Esophagus squamous epithelium (tissue), 5 donors: Measurements from ENCODE around the gene TMEM132D. TPM values are rescaled to one million over a fixed set of nuclear protein-coding genes. Genes with fewer than 3 reads are reported as not detected.

Experiments
- DNase-seq: peaks from one replicate; lab custom pipeline; 2025; lab: John Stamatoyannopoulos, UW
- H3K27ac ChIP-seq, 4 donors: fragments of 200-600 bp; sonication (generic); one replicate each; pipeline ENCODE4 v1.5.1; 2016 to 2019; ENCODE audit warnings: mild to moderate bottlenecking in 1 of 4
- H3K27me3 ChIP-seq, 4 donors: fragments of 200-600 bp; sonication (generic); 1 replicate in 3 of 4; 2 replicates in 1 of 4; pipeline versions ENCODE4 v1.5.1 to v1.6.0; 2017 to 2021; ENCODE audit warnings: antibody characterized with exemption in 1 of 4
- H3K36me3 ChIP-seq, 3 donors: fragments of 200-600 bp; sonication (generic); one replicate each; pipeline ENCODE4 v1.5.1; 2016 to 2019
- H3K4me1 ChIP-seq, 3 donors: fragments of 200-600 bp; sonication (generic); one replicate each; pipeline ENCODE4 v1.5.1; 2017 to 2019
- H3K4me3 ChIP-seq, 4 donors: fragments of 200-600 bp; sonication (generic); 1 replicate in 3 of 4; 2 replicates in 1 of 4; pipeline ENCODE4 v1.5.1; 2016 to 2019; ENCODE audit warnings: mild to moderate bottlenecking in 2 of 4, moderate library complexity in 1 of 4
- H3K9me3 ChIP-seq, 3 donors: fragments of 200-600 bp; sonication (generic); one replicate each; pipeline ENCODE4 v1.5.1; 2016 to 2019
- POLR2A ChIP-seq, 4 donors: fragments of 450-650 bp; IDR thresholded peaks; one replicate each; pipeline ENCODE4 v1.6.1; 2017; ENCODE audit warnings: antibody characterized with exemption in 4 of 4, mild to moderate bottlenecking in 4 of 4, moderate library complexity in 3 of 4
- WGBS, 2 donors: methylation state at CpG; one replicate each; pipeline ENCODE4 v1.1.5; 2018; 5-methylcytosine and 5-hydroxymethylcytosine counted together
- intact Hi-C: fragments of 100-400 bp; cut with DNase I; formaldehyde crosslinking; loops from one replicate; pipeline ENCODE4 v1.15.0; 2022
- total RNA-seq, 4 donors: library from RNA; depleted of rRNA; stranded (reverse); fragments of >200 nt; gene quantifications; one replicate each; pipeline ENCODE4 v1.1.0, GENCODE V29; 2016
- TF ChIP-seq, protein P1 (sequence below), 6 experiments: fragments of 450-650 bp in 4 of 6; fragments of 200-600 bp in 2 of 6; sonication (generic) in 2 of 6; IDR thresholded peaks; one replicate each; pipeline ENCODE4 v1.5.1; 2016 to 2019; ENCODE audit warnings: antibody characterized with exemption in 6 of 6, mild to moderate bottlenecking in 4 of 6, moderate library complexity in 4 of 6
- donor health status: DM: yes; HTN: yes; CAD: no.

Gene TMEM132D
- total RNA-seq, 4 donors from 2014 or later = not detected

DNA sequence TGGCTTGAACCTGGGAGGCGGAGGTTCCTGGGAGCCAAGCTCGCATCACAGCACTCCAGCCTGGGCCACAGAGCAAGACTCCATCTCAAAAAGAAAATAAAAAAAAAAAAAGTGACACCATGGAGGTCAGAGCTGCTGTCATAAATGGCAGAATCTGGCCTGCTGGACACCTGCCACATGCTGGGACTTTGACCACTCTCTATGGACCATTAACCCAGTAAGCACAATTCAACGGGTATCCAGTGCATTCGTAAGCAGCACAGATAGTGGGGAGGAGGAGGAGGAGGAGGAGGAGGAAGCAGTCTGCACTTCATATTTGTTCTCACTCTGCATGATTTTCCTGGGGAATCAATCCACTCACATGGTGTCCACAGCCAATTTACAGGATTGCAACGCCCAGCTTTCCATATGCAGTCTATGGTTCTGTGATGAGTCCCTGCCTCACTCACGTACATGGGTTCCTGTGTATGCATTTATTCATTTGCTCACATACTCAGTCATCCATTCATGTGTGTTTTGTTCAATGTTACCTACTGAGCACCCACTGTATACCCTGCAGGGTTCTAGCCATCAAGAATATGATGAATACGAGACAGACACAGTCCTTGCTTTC lies 723.8 kb downstream of the TMEM132D start:
- intact Hi-C loops = no loop called here
- 65 to 77% methylated on average over 6 to 7 of the region's 7 CpGs for WGBS, 2 donors
- H3K4me3 ChIP-seq = no peak overlapping the region
- H3K36me3 ChIP-seq = no peaks in the 10 kb centered on the region
- peaks cover 0 to 12% (median 0%) of the 10 kb centered on the region in 3 donors for H3K9me3 ChIP-seq
- no peak for DNase-seq
- no peaks in the 10 kb centered on the region for H3K4me1 ChIP-seq
- no peaks in the 10 kb centered on the region for H3K27me3 ChIP-seq
- TF ChIP-seq, protein P1, sequence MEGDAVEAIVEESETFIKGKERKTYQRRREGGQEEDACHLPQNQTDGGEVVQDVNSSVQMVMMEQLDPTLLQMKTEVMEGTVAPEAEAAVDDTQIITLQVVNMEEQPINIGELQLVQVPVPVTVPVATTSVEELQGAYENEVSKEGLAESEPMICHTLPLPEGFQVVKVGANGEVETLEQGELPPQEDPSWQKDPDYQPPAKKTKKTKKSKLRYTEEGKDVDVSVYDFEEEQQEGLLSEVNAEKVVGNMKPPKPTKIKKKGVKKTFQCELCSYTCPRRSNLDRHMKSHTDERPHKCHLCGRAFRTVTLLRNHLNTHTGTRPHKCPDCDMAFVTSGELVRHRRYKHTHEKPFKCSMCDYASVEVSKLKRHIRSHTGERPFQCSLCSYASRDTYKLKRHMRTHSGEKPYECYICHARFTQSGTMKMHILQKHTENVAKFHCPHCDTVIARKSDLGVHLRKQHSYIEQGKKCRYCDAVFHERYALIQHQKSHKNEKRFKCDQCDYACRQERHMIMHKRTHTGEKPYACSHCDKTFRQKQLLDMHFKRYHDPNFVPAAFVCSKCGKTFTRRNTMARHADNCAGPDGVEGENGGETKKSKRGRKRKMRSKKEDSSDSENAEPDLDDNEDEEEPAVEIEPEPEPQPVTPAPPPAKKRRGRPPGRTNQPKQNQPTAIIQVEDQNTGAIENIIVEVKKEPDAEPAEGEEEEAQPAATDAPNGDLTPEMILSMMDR (IDR thresholded peaks at IDR 0.05) = no peak
- no peak for TF ChIP-seq POLR2A (IDR thresholded peaks at IDR 0.05)
- no peak overlapping the region for H3K27ac ChIP-seq

DNA sequence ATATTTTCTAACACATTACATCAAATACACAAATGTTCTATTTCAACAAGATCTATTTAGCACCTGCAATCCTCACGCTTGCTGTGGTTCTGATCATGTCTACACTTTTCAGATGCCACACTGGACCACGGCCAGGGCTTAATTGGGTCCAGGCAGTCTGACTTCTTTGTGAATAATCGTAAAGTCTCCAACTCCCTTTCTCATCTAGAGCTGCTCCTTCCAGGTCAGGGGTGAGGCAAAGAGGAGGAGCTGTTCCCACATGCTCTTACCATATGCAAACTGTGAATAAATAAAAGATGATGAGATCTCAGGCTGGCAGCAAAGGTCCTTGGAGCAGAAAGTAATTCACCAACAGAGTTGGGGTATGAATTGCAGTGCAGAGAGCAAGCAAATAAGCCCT lies 733.9 kb downstream of the TMEM132D start:
- no peak for TF ChIP-seq POLR2A (IDR thresholded peaks at IDR 0.05)
- TF ChIP-seq, protein P1 (IDR thresholded peaks at IDR 0.05) = no peak
- no peak overlapping the region for H3K4me3 ChIP-seq
- DNase-seq = no peak
- no peak overlapping the region for H3K27ac ChIP-seq
- H3K4me1 ChIP-seq = no peaks in the 10 kb centered on the region
- H3K36me3 ChIP-seq = no peaks in the 10 kb centered on the region
- H3K9me3 ChIP-seq = peaks cover 0 to 6% (median 0%) of the 10 kb centered on the region in 3 donors
- no peaks in the 10 kb centered on the region for H3K27me3 ChIP-seq
- intact Hi-C loops = no loop called here
- 47 to 48% methylated on average over 3 of the region's 3 CpGs for WGBS, 2 donors

DNA sequence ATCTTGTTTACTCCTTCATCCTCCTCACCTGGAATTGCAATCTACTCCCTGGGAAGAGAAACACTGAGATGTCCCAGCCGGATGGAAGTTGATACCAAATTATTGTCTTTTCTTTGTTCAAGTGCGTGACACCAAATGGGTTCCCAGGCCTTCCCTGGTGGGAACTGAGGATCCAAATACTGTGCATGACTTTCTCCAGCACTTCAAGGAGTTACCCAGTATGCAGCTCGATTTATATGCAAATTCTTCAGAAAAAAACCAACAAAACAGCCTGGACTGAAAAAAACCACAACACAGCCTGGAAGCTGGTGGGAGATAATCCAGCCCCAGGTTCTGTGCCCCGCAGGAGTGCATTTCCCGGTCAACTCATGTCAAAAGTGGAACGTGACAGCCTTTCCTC lies 740.0 kb downstream of the TMEM132D start:
- Histone ChIP-seq H3K9me3 (no peaks in the 10 kb centered on the region), H3K4me3 (no peak overlapping the region), H3K4me1 (no peaks in the 10 kb centered on the region), H3K27me3 (no peaks in the 10 kb centered on the region), H3K36me3 (no peaks in the 10 kb centered on the region), H3K27ac (no peak overlapping the region)
- intact Hi-C loops = no loop called here
- no peak for DNase-seq
- WGBS, 2 donors = 48 to 49% methylated on average over 6 of the region's 6 CpGs
- no peak for TF ChIP-seq POLR2A (IDR thresholded peaks at IDR 0.05)
- TF ChIP-seq, protein P1 (IDR thresholded peaks at IDR 0.05) = no peak

DNA sequence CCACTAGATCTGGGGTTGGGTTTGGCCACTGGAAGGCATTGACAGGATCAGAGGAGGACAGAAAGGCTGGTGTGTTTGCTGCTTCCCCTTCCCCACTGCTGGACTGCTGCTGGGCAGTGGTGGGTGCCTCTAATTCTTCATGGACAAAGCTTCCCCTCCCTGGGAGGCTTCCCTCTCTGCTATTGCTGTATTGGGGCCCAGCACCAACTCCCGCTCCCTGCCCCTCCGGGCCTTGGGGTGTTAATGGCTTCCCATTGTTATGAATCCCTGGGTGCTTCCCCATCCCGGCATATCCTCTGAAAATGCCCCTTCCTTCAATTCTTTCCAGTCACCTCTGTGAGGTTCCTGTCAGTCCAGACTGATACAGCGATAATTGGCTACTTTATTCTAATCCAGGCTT lies 740.4 kb downstream of the TMEM132D start:
- no peak for TF ChIP-seq POLR2A (IDR thresholded peaks at IDR 0.05)
- TF ChIP-seq, protein P1 (IDR thresholded peaks at IDR 0.05) = no peak
- Histone ChIP-seq H3K27ac (no peak overlapping the region), H3K9me3 (no peaks in the 10 kb centered on the region), H3K27me3 (no peaks in the 10 kb centered on the region), H3K4me3 (no peak overlapping the region), H3K36me3 (no peaks in the 10 kb centered on the region), H3K4me1 (no peaks in the 10 kb centered on the region)
- WGBS, 2 donors = 49 to 55% methylated on average over 4 of the region's 4 CpGs
- intact Hi-C loops = no loop called here
- DNase-seq = no peak

DNA sequence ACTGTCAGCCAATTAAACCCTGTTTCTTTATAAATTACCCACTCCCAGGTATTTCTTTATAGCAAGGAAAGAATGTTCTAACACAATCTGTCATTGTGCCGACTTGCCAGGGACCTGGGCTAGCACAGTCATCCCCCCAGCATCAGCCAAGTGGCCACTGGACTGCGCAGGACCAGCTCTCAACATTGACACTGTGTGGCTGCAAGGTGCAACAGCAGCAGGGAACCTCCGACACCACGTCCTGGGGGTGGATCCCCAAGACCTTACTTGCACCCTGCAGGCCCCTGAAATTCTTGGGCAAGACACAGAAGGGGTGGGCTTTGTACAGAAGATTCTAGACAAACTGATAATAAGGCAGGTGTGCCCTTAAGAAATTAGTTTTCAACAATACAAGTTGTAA lies 741.0 kb downstream of the TMEM132D start:
- Histone ChIP-seq H3K9me3 (no peaks in the 10 kb centered on the region), H3K4me3 (no peak overlapping the region), H3K36me3 (no peaks in the 10 kb centered on the region), H3K4me1 (no peaks in the 10 kb centered on the region), H3K27me3 (no peaks in the 10 kb centered on the region), H3K27ac (no peak overlapping the region)
- no peak for TF ChIP-seq POLR2A (IDR thresholded peaks at IDR 0.05)
- TF ChIP-seq, protein P1 (IDR thresholded peaks at IDR 0.05) = no peak
- intact Hi-C loops = no loop called here
- 68 to 77% methylated on average over 4 of the region's 4 CpGs for WGBS, 2 donors
- DNase-seq = no peak
